ENCODE results near the gene COL28A1.

COL28A1 gene

GRCh38 chr7:7557252-7557651 lies 21.6 kb upstream of the COL28A1 start:
- no peak overlapping the region for H3K27ac ChIP-seq
- no peak for TF ChIP-seq CTCF (IDR thresholded peaks at IDR 0.05)
- H3K4me1 ChIP-seq (ENCODE audit: control insufficient read depth in 1 of 2, insufficient read depth in 1 of 2, low read depth in 1 of 2, low read length in 1 of 2) = no peaks in the 10 kb centered on the region
- no peak overlapping the region for H3K4me3 ChIP-seq (ENCODE audit: low read depth in 1 of 2, low read length in 1 of 2)
- H3K36me3 ChIP-seq = no peaks in the 10 kb centered on the region
- no peaks in the 10 kb centered on the region for H3K27me3 ChIP-seq
- no peaks in the 10 kb centered on the region for H3K9me3 ChIP-seq

- Histone ChIP-seq H3K27me3 (no peaks in the 10 kb centered on the region), H3K9me3 (no peaks in the 10 kb centered on the region), H3K36me3 (no peaks in the 10 kb centered on the region), H3K4me3 (ENCODE audit: low read depth in 1 of 2, low read length in 1 of 2) (no peak overlapping the region), H3K4me1 (ENCODE audit: control insufficient read depth in 1 of 2, insufficient read depth in 1 of 2, low read depth in 1 of 2, low read length in 1 of 2) (no peaks in the 10 kb centered on the region), H3K27ac (no peak overlapping the region)
- no peak for TF ChIP-seq CTCF (IDR thresholded peaks at IDR 0.05)
These were observed 21.2 kb upstream of the COL28A1 start for GRCh38 chr7:7556852-7557251.

- Histone ChIP-seq H3K9me3 (no peaks in the 10 kb centered on the region), H3K4me1 (ENCODE audit: control insufficient read depth in 1 of 2, insufficient read depth in 1 of 2, low read depth in 1 of 2, low read length in 1 of 2) (no peaks in the 10 kb centered on the region), H3K27me3 (no peaks in the 10 kb centered on the region), H3K36me3 (no peaks in the 10 kb centered on the region), H3K4me3 (ENCODE audit: low read depth in 1 of 2, low read length in 1 of 2) (no peak overlapping the region), H3K27ac (no peak overlapping the region)
- TF ChIP-seq CTCF (IDR thresholded peaks at IDR 0.05) = no peak
These were observed 19.2 kb upstream of the COL28A1 start for GRCh38 chr7:7554649-7555575.

- H3K27ac ChIP-seq = no peak overlapping the region
- H3K4me1 ChIP-seq (ENCODE audit: control insufficient read depth in 1 of 2, insufficient read depth in 1 of 2, low read depth in 1 of 2, low read length in 1 of 2) = no peaks in the 10 kb centered on the region
- no peak overlapping the region for H3K4me3 ChIP-seq (ENCODE audit: low read depth in 1 of 2, low read length in 1 of 2)
- TF ChIP-seq CTCF (IDR thresholded peaks at IDR 0.05) = no peak
- no peaks in the 10 kb centered on the region for H3K27me3 ChIP-seq
- no peaks in the 10 kb centered on the region for H3K36me3 ChIP-seq
- H3K9me3 ChIP-seq = no peaks in the 10 kb centered on the region
These were observed 18.4 kb upstream of the COL28A1 start for GRCh38 chr7:7554021-7554432.

- no peaks in the 10 kb centered on the region for H3K27me3 ChIP-seq
- H3K4me3 ChIP-seq (ENCODE audit: low read depth in 1 of 2, low read length in 1 of 2) = no peak overlapping the region
- TF ChIP-seq CTCF (IDR thresholded peaks at IDR 0.05) = no peak
- no peaks in the 10 kb centered on the region for H3K9me3 ChIP-seq
- no peaks in the 10 kb centered on the region for H3K4me1 ChIP-seq (ENCODE audit: control insufficient read depth in 1 of 2, insufficient read depth in 1 of 2, low read depth in 1 of 2, low read length in 1 of 2)
- H3K36me3 ChIP-seq = no peaks in the 10 kb centered on the region
- no peak overlapping the region for H3K27ac ChIP-seq
These were observed 17.7 kb upstream of the COL28A1 start for GRCh38 chr7:7553386-7553785.

Data from neutrophil (primary cell).